OCI-LY1 (cell line): ENCODE data around the gene CLSTN2.

Experiments
- H2AFZ ChIP-seq: fragments of 200-600 bp; sonication (generic), shearing (Covaris generic); 2 replicates; pipeline ENCODE4 v1.6.0; 2014; ENCODE audit warnings: antibody characterized with exemption, mild to moderate bottlenecking, low read length
- H3F3A ChIP-seq: fragments of 200-600 bp; sonication (generic), shearing (Covaris generic); 2 replicates; pipeline ENCODE4 v1.6.0; 2014; ENCODE audit warnings: mild to moderate bottlenecking, antibody characterized with exemption, low read length, moderate library complexity; ENCODE audit not compliant: insufficient read depth
- H3K27ac ChIP-seq: fragments of 200-600 bp; sonication (generic); 2 replicates; pipeline ENCODE4 v1.5.1; 2014; ENCODE audit warnings: low read length, mixed run types, mild to moderate bottlenecking, low read depth; ENCODE audit not compliant: poor library complexity, severe bottlenecking
- H3K27me3 ChIP-seq: fragments of 200-600 bp; sonication (generic); 2 replicates; pipeline ENCODE4 v1.6.0; 2014; ENCODE audit warnings: antibody characterized with exemption, mild to moderate bottlenecking, low read length, moderate library complexity; ENCODE audit not compliant: insufficient read depth
- H3K36me3 ChIP-seq: fragments of 200-600 bp; sonication (generic); 2 replicates; pipeline ENCODE4 v1.6.1; 2014; ENCODE audit warnings: mild to moderate bottlenecking, antibody characterized with exemption, low read length, moderate library complexity, mixed read lengths; ENCODE audit not compliant: insufficient read depth
- H3K4me1 ChIP-seq: fragments of 200-600 bp; sonication (generic); 2 replicates; pipeline ENCODE4 v1.5.1; 2014; ENCODE audit warnings: mild to moderate bottlenecking, low read length, moderate library complexity; ENCODE audit not compliant: insufficient read depth, severe bottlenecking
- H3K4me2 ChIP-seq: fragments of 200-600 bp; sonication (generic), shearing (Covaris generic); 2 replicates; pipeline ENCODE4 v1.6.1; 2014; ENCODE audit warnings: low read length
- H3K4me3 ChIP-seq: fragments of 200-600 bp; sonication (generic); 2 replicates; pipeline ENCODE4 v1.5.1; 2014; ENCODE audit warnings: low read length, low read depth, mild to moderate bottlenecking, mixed read lengths; ENCODE audit not compliant: poor library complexity, severe bottlenecking
- H3K79me2 ChIP-seq: fragments of 200-600 bp; shearing (Covaris generic); 2 replicates; pipeline ENCODE4 v1.6.1; 2016; ENCODE audit warnings: mixed run types, low read length, mixed read lengths; ENCODE audit not compliant: insufficient read depth
- H3K9ac ChIP-seq: fragments of 200-600 bp; sonication (generic), shearing (Covaris generic); 2 replicates; pipeline ENCODE4 v1.6.1; 2014; ENCODE audit warnings: mild to moderate bottlenecking, low read length, mixed read lengths
- H3K9me2 ChIP-seq: fragments of 200-600 bp; sonication (generic), shearing (Covaris generic); 2 replicates; pipeline ENCODE4 v1.6.1; 2014; ENCODE audit warnings: low read depth, mild to moderate bottlenecking, low read length, mixed read lengths
- H3K9me3 ChIP-seq: fragments of 200-600 bp; shearing (Covaris generic); 2 replicates; pipeline ENCODE4 v1.6.1; 2014; ENCODE audit warnings: low read length, mixed read lengths
- H4K20me1 ChIP-seq: fragments of 200-600 bp; sonication (generic), shearing (Covaris generic); 2 replicates; pipeline ENCODE4 v1.6.0; 2016; ENCODE audit warnings: mild to moderate bottlenecking, low read length; ENCODE audit not compliant: insufficient read depth
- CTCF ChIP-seq: fragments of 200-600 bp; sonication (generic), shearing (Covaris generic); IDR thresholded peaks from 2 replicates; pipeline ENCODE4 v1.5.1; 2017; ENCODE audit warnings: mild to moderate bottlenecking, antibody characterized with exemption, low read length, moderate library complexity, mixed read lengths
- EZH2 ChIP-seq: fragments of 200-600 bp; sonication (generic), shearing (Covaris generic); IDR thresholded peaks from 2 replicates; pipeline ENCODE4 v1.8.0; 2017; ENCODE audit warnings: borderline replicate concordance, mixed run types, mild to moderate bottlenecking, antibody characterized with exemption, low read length, moderate library complexity, mixed read lengths

The CLSTN2 gene

GRCh38 chr3:140146668-140147067 lies 211.7 kb downstream of the CLSTN2 start:
- no peak overlapping the region for H3K27ac ChIP-seq
- no peaks in the 10 kb centered on the region for H3F3A ChIP-seq
- TF ChIP-seq EZH2 (no peak), CTCF (no peak)
- H3K9me3 ChIP-seq = no peaks in the 10 kb centered on the region
- H3K4me2 ChIP-seq = no peak overlapping the region
- no peaks in the 10 kb centered on the region for H3K4me1 ChIP-seq
- no peaks in the 10 kb centered on the region for H3K36me3 ChIP-seq
- no peaks in the 10 kb centered on the region for H4K20me1 ChIP-seq
- H3K9ac ChIP-seq = no peak overlapping the region
- no peaks in the 10 kb centered on the region; the same call in 1 of the 2 replicates for H3K27me3 ChIP-seq
- H3K9me2 ChIP-seq = no peaks in the 10 kb centered on the region
- H2AFZ ChIP-seq = no peak overlapping the region
- no peak overlapping the region for H3K4me3 ChIP-seq
- no peaks in the 10 kb centered on the region for H3K79me2 ChIP-seq

- Histone ChIP-seq H2AFZ (no peak overlapping the region), H4K20me1 (no peaks in the 10 kb centered on the region), H3K79me2 (no peaks in the 10 kb centered on the region), H3K4me3 (no peak overlapping the region), H3K9me2 (no peaks in the 10 kb centered on the region), H3K9ac (no peak overlapping the region), H3K27me3 (no peaks in the 10 kb centered on the region; the same call in 1 of the 2 replicates), H3K9me3 (no peaks in the 10 kb centered on the region), H3K4me1 (no peaks in the 10 kb centered on the region), H3K27ac (no peak overlapping the region), H3K36me3 (no peaks in the 10 kb centered on the region), H3F3A (no peaks in the 10 kb centered on the region), H3K4me2 (no peak overlapping the region)
- TF ChIP-seq EZH2 = no peak
- TF ChIP-seq CTCF = no peak
These were observed 213.0 kb downstream of the CLSTN2 start for GRCh38 chr3:140147965-140148490.

GRCh38 chr3:140148824-140149390 lies 213.9 kb downstream of the CLSTN2 start:
- no peak for TF ChIP-seq CTCF
- no peak for TF ChIP-seq EZH2
- Histone ChIP-seq H3K36me3 (no peaks in the 10 kb centered on the region), H3K27me3 (no peaks in the 10 kb centered on the region; the same call in 1 of the 2 replicates), H4K20me1 (no peaks in the 10 kb centered on the region), H2AFZ (no peak overlapping the region), H3K4me1 (no peaks in the 10 kb centered on the region), H3K79me2 (no peaks in the 10 kb centered on the region), H3K27ac (no peak overlapping the region), H3K4me3 (no peak overlapping the region), H3K9ac (no peak overlapping the region), H3K9me2 (no peaks in the 10 kb centered on the region), H3K9me3 (no peaks in the 10 kb centered on the region), H3K4me2 (no peak overlapping the region), H3F3A (no peaks in the 10 kb centered on the region)
